Activated CD4-positive, alpha-beta T cell treated with anti-CD3 and anti-CD28 coated beads for 4 hours (primary cell): ENCODE data around the gene FBLN7.
A peak's percentile ranks its signal among the peaks of the same experiment; 100 is the strongest.

ENCODE experiments used
- DNase-seq, 2 donors: peaks; one replicate each; pipeline ENCODE4 v3.0.0-alpha.2; 2020

FBLN7 gene

GRCh38 chr2:112159454-112159921 lies 21.3 kb downstream of the FBLN7 start:
- DNase-seq: no peak

DNA sequence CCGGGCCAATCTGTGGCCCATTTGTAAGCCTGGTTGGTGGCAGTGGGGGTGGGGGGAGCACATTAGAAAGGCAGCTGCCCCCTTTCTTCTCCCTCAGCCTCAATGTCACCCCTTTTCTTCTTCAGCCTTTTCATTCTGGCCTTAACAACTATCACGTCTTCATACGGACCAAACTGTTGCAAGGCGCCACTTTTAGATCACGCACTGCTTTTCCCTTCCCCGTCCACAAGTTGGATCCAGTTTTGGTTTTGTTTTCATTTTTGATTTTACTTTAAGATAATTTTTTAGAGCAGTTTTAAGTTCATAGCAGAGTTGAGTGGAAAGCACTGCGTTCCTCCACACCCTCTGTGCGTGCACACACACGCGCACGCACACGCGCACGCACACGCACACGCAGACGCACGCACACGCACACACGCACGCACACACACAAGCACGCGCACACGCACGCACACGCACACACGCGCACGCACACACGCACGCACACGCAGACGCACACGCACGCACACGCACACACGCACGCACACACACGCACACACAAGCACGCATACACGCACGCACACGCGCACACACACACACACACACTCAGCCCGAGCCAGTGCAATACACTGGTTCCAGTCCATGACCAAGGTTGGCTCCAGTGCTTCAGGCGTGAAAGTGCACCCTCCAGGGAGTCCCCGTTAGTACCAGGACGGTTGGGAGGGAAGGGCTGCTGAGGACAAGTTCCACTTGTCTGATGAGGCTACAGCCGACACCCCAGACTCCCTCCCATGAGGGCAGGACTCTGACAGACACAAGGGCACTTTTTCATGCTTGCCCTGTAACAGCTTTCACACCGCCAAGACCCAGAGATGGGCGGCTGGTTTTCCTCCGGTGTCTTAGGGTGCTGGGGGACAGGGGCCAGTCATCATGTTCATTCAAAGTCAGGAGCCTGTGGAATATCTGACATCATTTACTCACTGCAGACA lies 22.4 kb downstream of the FBLN7 start:
- DNase-seq: no peak

- DNase-seq: no peak
Measured at GRCh38 chr2:112161431-112162145, 23.4 kb downstream of the FBLN7 start.

DNA sequence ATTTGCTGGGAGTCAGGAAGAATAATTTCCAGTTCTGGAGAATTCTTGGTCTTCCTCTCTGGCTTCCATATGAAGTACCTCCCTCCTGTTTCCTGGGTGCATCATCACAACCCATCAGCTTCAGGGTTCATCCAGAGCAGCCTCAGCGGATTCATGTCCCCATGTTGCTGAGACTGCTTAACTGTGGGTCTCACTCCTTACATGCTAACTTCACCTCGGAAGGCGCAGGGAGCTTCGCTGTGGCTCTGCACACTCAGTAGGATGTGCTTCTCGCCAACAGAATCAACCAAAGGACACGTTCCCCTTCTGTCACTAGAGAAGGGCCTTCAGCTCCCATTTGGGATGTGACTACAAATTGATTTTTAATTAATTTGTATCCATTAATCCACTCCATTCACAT lies 24.2 kb downstream of the FBLN7 start:
- DNase-seq: no peak

DNA sequence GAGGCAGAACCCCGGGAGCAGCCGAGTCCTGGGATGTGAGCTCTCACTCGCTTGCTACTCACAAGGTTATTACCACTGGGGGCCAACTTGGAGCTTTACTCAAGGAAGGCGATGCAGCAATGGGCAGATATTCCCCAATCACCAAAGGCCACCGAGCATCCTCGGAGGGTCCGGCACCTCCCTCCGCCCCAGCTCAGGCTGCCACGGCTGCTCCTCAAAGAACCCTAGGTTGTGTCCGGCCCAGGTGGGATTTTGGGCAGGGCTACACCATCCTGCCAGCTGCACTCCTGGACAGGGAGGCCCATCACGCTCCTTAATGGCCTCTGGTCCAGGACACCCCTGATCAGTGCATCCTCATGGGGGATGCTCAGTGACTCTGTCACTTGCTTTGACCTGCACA lies 24.8 kb downstream of the FBLN7 start:
- no peak for DNase-seq

- DNase-seq: no peak
Measured at GRCh38 chr2:112163541-112163981, 25.4 kb downstream of the FBLN7 start.

GRCh38 chr2:112164876-112165275 lies 26.7 kb downstream of the FBLN7 start:
- DNase-seq: no peak

DNA sequence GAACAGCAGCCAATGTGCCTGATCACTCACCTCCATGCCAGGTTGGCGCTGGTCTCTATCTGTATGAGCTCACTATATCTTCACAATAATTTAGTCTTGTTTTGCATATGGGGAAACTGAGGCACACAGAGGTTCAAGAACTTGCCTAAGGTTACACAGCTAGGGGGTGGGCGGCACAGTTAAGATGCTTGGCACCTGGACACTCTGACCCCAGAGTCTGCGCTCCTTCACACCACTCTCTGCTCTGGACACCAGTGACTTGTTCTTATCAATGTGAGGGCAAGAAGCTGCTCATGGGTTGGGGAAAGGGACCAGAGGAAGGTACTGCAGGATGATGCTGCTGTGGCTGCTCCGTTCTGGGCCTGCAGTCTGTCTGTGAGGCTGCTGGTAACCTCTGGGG lies 27.1 kb downstream of the FBLN7 start:
- no peak for DNase-seq

- DNase-seq: peak; percentile 19 to 37
Measured at GRCh38 chr2:112166806-112167499, 28.8 kb downstream of the FBLN7 start.

DNA sequence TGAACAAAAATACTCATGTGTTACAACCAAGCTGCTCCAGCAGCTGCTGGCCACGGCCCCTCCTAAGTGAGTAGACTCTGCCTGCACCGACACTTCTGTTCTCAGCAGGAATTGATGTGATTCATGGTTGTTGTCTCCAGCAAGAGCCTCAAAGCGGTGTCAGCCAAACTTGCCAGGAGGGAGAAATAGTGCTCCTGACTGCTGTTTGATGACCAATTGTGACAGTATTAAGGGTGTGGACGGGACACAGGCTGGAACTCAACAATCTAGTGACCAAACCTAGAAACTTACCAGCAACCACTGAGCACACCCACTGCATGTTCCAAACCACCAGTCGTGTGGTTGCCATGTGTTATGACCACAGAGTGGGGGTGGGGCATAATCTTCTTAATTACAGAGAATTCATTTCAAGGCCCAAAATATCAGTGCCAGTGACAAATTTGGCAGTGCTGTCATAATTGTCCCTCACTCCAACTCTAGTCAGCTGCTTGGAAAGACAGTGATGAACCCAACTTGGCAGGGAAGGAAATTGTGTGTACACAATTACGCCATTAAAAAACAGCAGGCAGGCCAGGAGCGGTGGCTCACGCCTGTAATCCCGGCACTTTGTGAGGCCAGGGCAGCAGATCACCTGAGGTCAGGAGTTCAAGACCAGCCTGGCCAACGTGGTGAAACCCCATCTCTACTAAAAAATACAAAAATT lies 30.4 kb downstream of the FBLN7 start:
- no peak for DNase-seq

- no peak for DNase-seq
Measured at GRCh38 chr2:112170495-112170894, 32.3 kb downstream of the FBLN7 start.

- DNase-seq: no peak
Measured at GRCh38 chr2:112173646-112174319, 35.6 kb downstream of the FBLN7 start.

DNA sequence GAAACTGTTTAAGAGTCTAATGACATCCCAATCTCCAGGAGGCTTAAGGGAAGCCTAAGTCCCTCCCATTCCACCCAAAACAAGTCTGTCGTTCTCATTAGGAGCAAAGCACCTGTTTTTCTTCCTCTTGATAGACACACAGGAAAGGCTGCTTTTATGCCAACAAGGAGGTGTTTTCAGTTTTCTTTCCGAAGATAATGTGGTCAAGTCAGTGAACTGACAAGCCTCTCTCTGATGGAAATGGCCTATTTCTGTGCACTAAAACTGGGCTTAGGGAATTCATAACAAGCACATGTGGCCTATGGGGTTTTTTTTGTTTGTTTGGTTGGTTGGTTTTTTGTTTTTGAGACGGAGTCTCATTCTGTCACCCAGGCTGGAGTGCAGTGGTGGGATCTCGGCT lies 36.2 kb downstream of the FBLN7 start:
- no peak for DNase-seq

DNA sequence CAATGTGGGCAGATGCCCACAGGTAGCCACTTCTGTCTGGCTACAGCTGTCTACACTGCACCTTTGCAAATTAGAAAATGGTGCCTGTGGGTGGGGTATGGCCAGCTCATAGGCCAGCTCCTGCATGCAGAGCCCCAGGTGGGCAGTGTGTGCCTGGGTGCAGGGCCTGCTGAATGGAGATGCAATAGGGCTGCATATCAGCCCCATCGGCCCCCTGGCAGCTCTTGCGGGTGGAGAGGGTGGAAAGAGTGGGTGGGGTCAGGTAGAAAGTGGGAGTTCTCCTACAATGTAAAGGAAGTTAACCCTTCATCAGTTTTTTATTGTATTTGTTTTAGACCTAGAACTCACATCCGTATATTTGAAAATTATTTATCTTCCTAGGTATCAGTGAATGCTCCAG lies 37.1 kb downstream of the FBLN7 start:
- DNase-seq: no peak

- DNase-seq: no peak
Measured at GRCh38 chr2:112175958-112176573, 37.9 kb downstream of the FBLN7 start.

DNA sequence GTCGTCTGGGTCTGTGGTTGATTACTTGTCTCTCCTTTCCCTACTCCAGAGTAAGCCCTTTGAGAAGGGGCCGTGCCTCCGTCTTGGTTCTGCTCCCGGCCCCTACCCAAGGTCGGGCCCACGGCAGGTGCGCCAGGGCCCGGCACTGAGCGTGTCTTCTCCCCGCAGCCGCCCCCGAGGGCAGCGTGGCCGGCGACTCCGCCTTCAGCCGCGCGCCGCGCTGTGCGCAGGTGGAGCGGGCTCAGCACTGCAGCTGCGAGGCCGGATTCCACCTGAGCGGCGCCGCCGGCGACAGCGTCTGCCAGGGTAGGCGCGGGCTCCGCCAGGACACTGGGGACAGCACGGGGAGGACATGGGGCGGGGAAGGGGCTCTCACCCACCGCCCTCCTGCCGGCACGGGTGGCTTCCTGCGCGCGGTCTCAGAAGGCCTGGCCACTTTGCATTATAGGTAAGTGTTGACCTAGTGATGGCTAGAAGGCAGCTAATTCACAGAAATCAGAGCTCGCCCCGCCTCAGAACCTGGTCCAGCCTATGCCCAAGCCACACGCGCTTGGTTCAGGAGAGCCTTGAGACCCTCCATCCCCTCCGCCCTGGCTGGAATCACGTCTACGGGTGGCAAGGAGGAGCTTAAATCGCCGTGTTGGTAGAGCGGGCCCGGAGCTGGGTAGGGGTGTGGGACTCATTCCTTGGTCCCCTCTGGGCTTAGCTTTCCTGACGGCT lies 43.5 kb downstream of the FBLN7 start:
- peak; percentile 74 to 75 for DNase-seq

GRCh38 chr2:112182581-112183034 lies 44.4 kb downstream of the FBLN7 start:
- peak; percentile 64 to 65 for DNase-seq

DNA sequence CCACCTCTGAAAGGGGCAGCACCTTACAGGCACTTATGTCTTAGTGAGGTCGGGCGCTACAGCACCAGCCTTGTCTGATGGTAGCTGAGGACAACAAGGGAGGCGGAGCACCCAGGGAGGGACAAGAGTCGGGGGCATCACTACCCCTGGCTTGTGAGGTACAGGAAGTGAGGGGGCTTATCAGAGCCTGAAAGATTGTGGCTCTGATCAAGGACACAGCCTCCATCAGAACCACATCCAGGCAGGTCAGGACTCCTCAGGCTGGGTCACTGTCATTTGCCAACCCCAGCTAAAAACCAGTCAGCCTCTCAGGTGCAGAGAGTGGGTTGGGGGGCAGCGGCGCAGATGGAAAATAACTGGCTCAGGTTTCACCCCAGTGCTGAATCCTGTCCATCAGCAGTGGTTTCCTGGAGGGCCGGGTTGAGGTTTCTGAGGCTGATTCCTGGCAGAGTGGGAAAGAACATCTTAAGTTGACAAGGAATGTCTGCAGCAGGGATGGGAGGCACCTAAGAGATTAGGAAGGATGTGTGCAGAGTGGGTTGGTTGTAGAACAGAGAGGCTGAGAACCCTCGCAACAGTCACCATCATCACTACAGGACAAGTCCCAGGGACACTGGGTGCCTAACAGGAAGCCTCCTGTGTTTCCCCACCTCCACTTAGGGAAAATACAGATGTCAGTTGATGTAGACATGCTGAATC lies 45.3 kb downstream of the FBLN7 start:
- peak; percentile 15 to 16 for DNase-seq

- no peak for DNase-seq
Measured at GRCh38 chr2:112184121-112184520, 45.9 kb downstream of the FBLN7 start.

DNA sequence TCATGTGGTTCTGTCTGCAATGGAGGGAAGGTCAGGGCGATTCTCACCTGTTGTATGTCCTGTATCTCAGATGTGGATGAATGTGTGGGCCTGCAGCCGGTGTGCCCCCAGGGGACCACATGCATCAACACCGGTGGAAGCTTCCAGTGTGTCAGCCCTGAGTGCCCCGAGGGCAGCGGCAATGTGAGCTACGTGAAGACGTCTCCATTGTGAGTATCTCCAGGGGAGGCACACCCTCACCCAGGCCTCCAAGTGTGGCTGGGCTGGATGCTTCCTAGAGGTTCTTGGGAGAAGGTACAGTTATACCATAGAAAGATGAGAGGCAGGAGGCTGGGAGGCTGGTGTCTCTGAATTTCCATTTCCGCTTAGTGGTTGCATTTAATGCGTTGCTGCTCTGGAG lies 46.9 kb downstream of the FBLN7 start:
- no peak for DNase-seq
